HG03095 (cell line): ENCODE data around the gene COPRS.
A peak's percentile ranks its signal among the peaks of the same experiment; 100 is the strongest.

ENCODE experiments used
- ATAC-seq: cut with Tn5 transposase; IDR thresholded peaks from one replicate; pipeline ENCODE4 v1.9.1; 2021; ENCODE audit warnings: moderate library complexity; ENCODE audit not compliant: unreplicated experiment

COPRS gene, protein sequence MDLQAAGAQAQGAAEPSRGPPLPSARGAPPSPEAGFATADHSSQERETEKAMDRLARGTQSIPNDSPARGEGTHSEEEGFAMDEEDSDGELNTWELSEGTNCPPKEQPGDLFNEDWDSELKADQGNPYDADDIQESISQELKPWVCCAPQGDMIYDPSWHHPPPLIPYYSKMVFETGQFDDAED

DNA sequence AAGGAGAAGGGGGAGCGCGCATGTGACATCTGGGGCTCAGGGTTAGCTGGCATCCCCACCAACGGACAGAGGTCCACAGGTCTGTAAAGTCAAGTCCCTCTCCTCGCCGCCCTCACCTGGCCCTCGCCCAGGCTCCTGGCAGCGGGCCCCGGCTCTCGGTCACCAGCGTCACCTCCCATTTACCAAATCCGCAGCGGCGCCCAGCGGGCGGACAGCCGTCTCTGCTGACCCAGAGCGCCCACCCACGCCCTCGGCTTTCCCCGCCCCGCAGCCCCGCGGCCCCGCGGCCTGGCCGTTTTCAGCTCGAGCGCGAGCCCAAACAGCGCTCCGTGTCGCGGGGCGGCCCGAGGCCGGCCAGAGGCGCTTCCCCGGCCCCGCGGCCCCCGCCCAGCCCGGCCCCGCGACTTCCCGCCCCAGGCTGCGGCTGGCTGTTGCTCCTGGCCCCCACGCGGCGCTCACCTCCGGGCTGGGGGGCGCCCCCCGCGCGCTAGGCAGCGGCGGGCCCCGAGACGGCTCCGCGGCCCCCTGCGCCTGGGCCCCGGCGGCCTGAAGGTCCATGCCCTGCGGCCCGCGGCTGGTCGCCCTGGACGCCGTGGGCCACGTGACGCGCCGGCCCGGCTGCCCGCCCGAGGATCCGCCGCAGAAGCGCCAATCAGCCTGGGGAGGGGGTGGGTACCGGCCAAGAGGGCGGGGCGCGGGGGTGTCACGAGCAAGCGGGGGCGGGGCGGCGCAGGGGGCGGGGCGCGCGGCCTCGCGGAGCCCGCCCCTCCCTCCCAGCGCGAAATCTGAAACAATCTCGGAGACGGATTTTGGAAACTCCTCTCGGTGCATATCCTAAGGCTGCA is at the start of gene COPRS:
COPRS (minus strand) TSS at position 603 of the 845 bp plus-strand sequence; CDS start at position 558, 45 bp downstream.
- peak; percentile 70 for ATAC-seq

GRCh38 chr17:31908386-31908785 is 49.3 kb upstream of the COPRS start:
- no peak for ATAC-seq

- ATAC-seq = no peak
These were observed 48.4 kb upstream of the COPRS start for GRCh38 chr17:31907342-31907962.

- no peak for ATAC-seq
These were observed 44.4 kb upstream of the COPRS start for GRCh38 chr17:31903401-31903800.

GRCh38 chr17:31902693-31903092 is 43.6 kb upstream of the COPRS start:
- no peak for ATAC-seq

DNA sequence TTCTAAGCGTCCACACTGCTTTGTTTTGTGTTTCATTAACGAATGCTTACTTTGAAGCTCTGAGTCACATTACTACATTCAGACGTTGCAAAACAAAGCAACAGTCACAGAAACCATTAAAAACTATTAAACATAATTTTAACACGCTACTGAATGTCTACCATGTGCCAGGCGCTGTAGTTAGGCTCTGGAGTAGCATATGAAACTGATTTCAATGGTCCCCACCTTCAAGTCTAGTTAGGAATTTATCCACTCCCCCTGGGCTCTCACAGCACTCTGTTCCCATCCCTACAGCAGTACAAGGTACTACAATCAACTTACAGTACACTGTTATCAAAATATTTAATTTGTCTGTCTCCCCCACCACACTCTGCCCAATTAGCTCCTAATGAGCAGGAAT is 41.8 kb upstream of the COPRS start:
- ATAC-seq = no peak

DNA sequence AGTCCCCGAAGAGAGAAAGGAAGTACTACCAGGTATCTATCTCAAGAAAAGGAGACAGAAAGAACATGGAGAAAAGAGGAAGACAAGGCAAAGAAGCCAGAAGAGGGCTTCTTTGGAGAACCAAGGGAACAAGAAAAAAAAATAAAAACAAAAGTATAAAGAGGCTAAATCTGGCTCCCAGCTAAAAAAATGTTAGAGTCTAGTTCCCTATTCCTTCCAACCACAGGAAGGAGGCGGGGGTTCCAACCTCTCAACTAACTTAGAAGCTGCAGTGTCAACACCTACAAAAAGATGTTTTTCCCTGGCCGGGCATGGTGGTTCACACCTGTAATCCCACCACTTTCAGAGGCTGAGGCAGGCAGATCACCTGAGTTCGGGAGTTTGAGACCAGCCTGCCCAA is 29.1 kb upstream of the COPRS start:
- no peak for ATAC-seq

- ATAC-seq = no peak
These were observed 23.5 kb upstream of the COPRS start for GRCh38 chr17:31882571-31882970.

GRCh38 chr17:31880311-31880710 is 21.3 kb upstream of the COPRS start:
- no peak for ATAC-seq

DNA sequence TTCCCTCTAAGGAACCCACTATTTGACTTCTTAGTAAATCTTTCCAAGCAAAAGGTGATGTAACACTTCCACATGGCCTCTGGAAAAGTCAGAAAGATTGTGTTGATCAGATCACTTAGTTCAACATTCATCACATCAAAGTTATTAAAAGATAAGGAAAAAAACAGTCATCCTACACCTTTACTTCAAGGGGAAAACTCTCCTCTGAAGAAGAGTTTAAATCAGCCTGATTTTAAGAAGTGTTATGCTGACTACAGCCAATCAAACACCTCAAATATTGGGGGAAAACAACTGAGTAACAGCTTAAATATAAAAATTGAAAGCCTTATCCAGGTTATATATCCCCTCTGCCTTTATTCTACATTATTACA is 19.6 kb upstream of the COPRS start:
- ATAC-seq = no peak

GRCh38 chr17:31877911-31878702 is 19.1 kb upstream of the COPRS start:
- no peak for ATAC-seq

- ATAC-seq = no peak
These were observed 18.3 kb upstream of the COPRS start for GRCh38 chr17:31877341-31877740.

DNA sequence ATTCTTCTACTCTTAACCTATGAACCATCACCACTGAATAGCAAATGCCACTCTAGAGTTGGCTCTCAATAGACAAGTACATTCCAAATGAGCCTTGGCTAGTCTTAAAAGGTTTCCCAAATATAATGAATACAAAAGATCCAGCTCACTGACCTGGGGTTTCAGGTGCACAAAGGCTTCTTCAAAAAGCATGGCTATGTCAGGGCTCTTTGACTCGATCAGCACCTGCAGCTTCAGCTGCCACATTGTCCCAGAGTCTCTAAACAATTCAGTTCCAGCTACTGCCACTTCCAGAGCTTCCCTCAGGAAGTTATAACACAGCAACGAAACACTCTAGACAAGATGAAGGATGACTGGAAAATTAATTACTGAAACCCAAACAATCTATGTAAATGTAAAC is 16.0 kb upstream of the COPRS start:
- no peak for ATAC-seq

DNA sequence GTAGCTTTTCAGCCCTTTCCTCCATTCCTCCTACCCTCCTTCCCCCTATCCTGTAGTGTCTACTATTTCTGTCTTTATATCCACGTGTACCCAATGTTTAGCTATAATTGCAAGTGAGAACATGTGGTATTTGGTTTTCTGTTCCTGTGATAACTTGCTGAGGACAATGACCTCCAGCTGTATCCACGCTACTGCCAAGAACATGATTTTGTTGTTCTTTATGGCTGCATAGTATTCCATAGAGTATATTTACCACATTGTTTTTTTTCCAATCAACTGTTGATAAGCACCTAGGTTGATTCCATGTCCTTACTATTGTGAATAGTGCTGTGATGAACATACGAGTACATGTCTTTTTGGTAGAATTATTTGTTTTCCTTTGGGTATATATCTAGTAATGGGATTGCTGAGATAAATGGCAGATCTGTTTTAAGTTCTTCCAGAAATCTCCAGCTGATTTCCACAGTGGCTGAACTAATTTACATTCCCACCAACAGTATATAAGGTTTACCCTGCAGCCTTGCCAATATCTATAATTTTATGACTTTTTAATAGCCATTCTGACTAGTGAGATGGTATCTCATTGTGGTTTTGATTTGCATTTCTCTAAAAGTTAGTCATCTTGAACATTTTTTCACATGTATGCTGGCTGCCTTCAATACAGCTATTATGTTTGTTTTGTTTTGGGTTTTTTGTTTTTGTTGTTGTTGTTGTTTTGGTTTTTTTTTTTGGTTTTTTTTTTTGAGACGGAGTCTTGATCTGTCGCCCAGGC is 10.9 kb upstream of the COPRS start:
- ATAC-seq = no peak

GRCh38 chr17:31869031-31869430 is 10.0 kb upstream of the COPRS start:
- no peak for ATAC-seq

DNA sequence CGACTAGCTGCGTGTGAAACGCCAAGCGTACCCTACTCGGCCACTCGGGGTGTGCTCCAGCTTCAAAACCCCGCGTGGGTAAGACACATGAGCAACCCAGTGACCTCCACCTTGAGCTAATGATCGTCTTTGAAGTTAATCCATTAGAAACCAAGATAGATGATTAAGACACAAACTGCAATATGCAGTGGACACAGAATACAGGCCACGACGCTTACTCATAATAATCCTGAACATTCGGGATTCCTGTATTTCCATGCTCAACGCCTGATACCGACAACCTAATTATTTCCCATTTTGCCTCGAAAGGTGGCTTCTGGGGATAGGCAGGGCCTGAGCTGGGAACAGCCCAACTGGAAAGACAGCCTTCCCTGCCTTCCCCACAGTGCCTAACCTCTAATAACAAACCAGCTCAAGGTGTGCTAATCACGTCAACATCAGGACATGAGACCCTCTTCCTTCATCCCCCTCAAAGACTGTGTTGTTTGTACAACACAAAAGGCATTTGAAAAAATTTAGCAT is 504 bp upstream of the COPRS start:
- ATAC-seq = no peak

- no peak for ATAC-seq
These were observed 963 bp downstream of the COPRS start for GRCh38 chr17:31857920-31858641.

DNA sequence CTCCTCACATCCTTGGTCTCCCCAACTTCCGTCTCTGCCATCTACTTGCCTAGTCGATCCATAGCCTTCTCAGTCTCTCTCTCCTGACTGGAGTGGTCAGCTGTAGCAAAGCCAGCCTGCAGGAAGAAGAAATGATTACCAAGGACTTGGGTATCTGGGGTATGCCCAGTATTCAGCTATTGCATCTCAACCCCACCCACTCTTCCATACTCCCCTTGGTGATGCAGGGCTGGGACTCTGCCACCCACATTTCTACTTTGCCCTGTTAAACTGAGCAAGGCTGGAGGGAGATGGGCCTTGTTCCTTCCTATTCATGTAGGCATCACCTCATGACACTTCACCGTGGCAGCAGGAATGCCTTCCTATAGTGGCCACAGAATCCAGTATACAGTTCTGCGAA is 2.3 kb downstream of the COPRS start:
- no peak for ATAC-seq

DNA sequence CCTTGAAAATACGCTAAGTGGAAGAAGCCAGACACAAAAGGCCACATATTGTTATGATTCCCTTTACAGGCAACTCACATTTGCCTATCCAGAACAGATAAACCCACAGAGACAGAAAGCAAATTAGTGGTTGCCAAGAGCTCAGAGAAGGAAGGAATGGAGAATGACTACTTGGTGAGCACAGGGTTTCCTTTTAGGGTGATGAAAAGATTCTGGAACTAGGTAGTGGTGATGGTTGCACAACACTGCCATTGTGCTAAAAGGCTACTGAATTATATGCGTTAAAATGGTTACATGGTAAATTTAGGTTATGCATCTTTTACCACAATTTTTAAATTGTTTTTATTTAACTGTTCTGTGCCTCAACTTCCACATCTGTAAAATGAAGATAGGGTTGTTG is 4.4 kb downstream of the COPRS start:
- ATAC-seq = no peak
